A549 (cell line): Measurements from ENCODE around the gene PAX9. TPM values are rescaled to one million over a fixed set of nuclear protein-coding genes. Genes with fewer than 3 reads are reported as not detected.
A peak's percentile ranks its signal among the peaks of the same experiment; 100 is the strongest.

Experiments
- ATAC-seq, 2 experiments: fragments of 200-7000 bp in 1 of 2; fragments of >200 bp in 1 of 2; cut with Nextera tagmentation in 1 of 2; cut with Tn5 transposase in 1 of 2; 3 replicates each; pipeline versions ENCODE4 v1.8.0 to v1.9.1; 2018 to 2020; ENCODE audit warnings: mild to moderate bottlenecking in 1 of 2, moderate library complexity in 1 of 2
- CTCF ChIA-PET: fragments of 300-600 bp; sonication (Branson Sonifier 250); formaldehyde crosslinking; extraction: SDS; loops from one replicate; lab custom pipeline; 2021; ENCODE audit warnings: antibody characterized with exemption, inconsistent platforms; lab: Yijun Ruan, JAX
- POLR2A ChIA-PET: fragments of 350-600 bp; formaldehyde crosslinking; extraction: SDS; loops from one replicate; lab custom pipeline; 2021; ENCODE audit warnings: antibody characterized with exemption, inconsistent platforms; lab: Yijun Ruan, JAX
- DNase-seq, 2 experiments: peaks; one replicate each; pipeline versions ENCODE4 v3.0.0 to v3.0.0-alpha.2; 2011 to 2016; ENCODE audit warnings: low read depth in 1 of 2, low spot score in 1 of 2
- FAIRE-seq: peaks from 2 replicates; lab custom pipeline; 2011; peaks lifted over from hg19 to GRCh38; lab: Jason Lieb, UNC
- H3K27ac ChIP-seq, 2 experiments: fragments of >200 bp; sonication (Bioruptor Twin); formaldehyde crosslinking; 3 replicates each; pipeline ENCODE4 v1.5.1; 2016 to 2017
- H3K4me1 ChIP-seq: fragments of >200 bp; sonication (Bioruptor Twin); formaldehyde crosslinking; 3 replicates; pipeline ENCODE4 v1.6.1; 2016
- H3K4me2 ChIP-seq: fragments of >200 bp; sonication (Bioruptor Twin); formaldehyde crosslinking; 3 replicates; pipeline ENCODE4 v1.6.1; 2016
- H3K4me3 ChIP-seq: fragments of >200 bp; sonication (Bioruptor Twin); formaldehyde crosslinking; 3 replicates; pipeline ENCODE4 v1.5.1; 2016
- H3K9me3 ChIP-seq: fragments of >200 bp; sonication (Bioruptor Twin); formaldehyde crosslinking; 3 replicates; pipeline ENCODE4 v1.6.1; 2016
- BCL3 ChIP-seq: fragments of >200 bp; sonication (Bioruptor Twin); formaldehyde crosslinking; IDR thresholded peaks from 3 replicates; pipeline ENCODE4 v1.6.1; 2016
- CTCF ChIP-seq: fragments of >200 bp; sonication (Bioruptor Twin); formaldehyde crosslinking; IDR thresholded peaks from 3 replicates; pipeline ENCODE4 v1.5.1; 2016
- E2F6 ChIP-seq: IDR thresholded peaks from 2 replicates; pipeline ENCODE4 v1.6.1; 2012; ENCODE audit warnings: low read depth, borderline replicate concordance
- FOSL2 ChIP-seq, 2 experiments: fragments of 450-650 bp in 1 of 2; fragments of >200 bp in 1 of 2; sonication (Bioruptor Twin) in 1 of 2; formaldehyde crosslinking; IDR thresholded peaks; 2 replicates each; pipeline versions ENCODE4 v1.5.0 to v1.6.1; 2016 to 2020; ENCODE audit warnings: mild to moderate bottlenecking in 1 of 2, moderate library complexity in 1 of 2
- HOXB5 ChIP-seq: fragments of 250-450 bp; sonication (Bioruptor Pico); IDR thresholded peaks from 2 replicates; pipeline ENCODE4 v1.5.0; 2020; ENCODE audit warnings: mild to moderate bottlenecking, moderate library complexity
- KDM5A ChIP-seq: fragments of 200-600 bp; sonication (generic); IDR thresholded peaks from 2 replicates; pipeline ENCODE4 v1.6.1; 2016; ENCODE audit warnings: antibody characterized with exemption, mild to moderate bottlenecking
- MAX ChIP-seq: IDR thresholded peaks from 2 replicates; pipeline ENCODE4 v1.6.1; 2012
- MAZ ChIP-seq: fragments of 150-350 bp; IDR thresholded peaks from 2 replicates; pipeline ENCODE4 v1.6.1; 2014; ENCODE audit warnings: antibody characterized with exemption, low read depth, low read length, borderline replicate concordance
- PHF8 ChIP-seq: fragments of 200-600 bp; sonication (generic); IDR thresholded peaks from 2 replicates; pipeline ENCODE4 v1.6.1; 2016; ENCODE audit warnings: low read depth, mild to moderate bottlenecking, antibody characterized with exemption, moderate library complexity, borderline replicate concordance
- RAD21 ChIP-seq, 2 experiments: fragments of >200 bp in 1 of 2; sonication (Bioruptor Twin) in 1 of 2; formaldehyde crosslinking in 1 of 2; IDR thresholded peaks in 1 of 2; conservative IDR thresholded peaks in 1 of 2; 2 replicates in 1 of 2; 3 replicates in 1 of 2; pipeline ENCODE4 v1.6.1; 2012 to 2018; ENCODE audit warnings: inconsistent platforms in 1 of 2
- SMC3 ChIP-seq: fragments of >200 bp; sonication (Bioruptor Twin); formaldehyde crosslinking; IDR thresholded peaks from 3 replicates; pipeline ENCODE4 v1.6.1; 2018; ENCODE audit warnings: inconsistent platforms
- TP53 ChIP-seq: fragments of 250-450 bp; sonication (Bioruptor Pico); IDR thresholded peaks from 2 replicates; pipeline ENCODE4 v1.5.0; 2021; ENCODE audit warnings: mild to moderate bottlenecking, moderate library complexity
- ZSCAN20 ChIP-seq: fragments of 250-450 bp; sonication (Bioruptor Pico); IDR thresholded peaks from 2 replicates; pipeline ENCODE4 v1.8.0; 2022; ENCODE audit warnings: mild to moderate bottlenecking, moderate library complexity
- WGBS: methylation state at CpG from one replicate; pipeline ENCODE4 v1.1.6; 2017; ENCODE audit errors: missing lambda C conversion rate; 5-methylcytosine and 5-hydroxymethylcytosine counted together
- polyA plus RNA-seq, 4 experiments: library from polyadenylated mRNA; depleted of rRNA in 3 of 4; stranded (reverse); fragments of >200 nt; fragmentation: RNase III in 1 of 4; extraction: RNeasy Plus Mini Kit Qiagen cat#74134 plus additional on column Dnase treatment in 1 of 4; gene quantifications; 2 replicates in 3 of 4; 3 replicates in 1 of 4; pipeline ENCODE4 v1.2.3, GENCODE V29; 2011 to 2017
- TF ChIP-seq, protein P1 (sequence below): fragments of 200-600 bp; sonication (generic); IDR thresholded peaks from 2 replicates; pipeline ENCODE4 v1.6.1; 2016; ENCODE audit warnings: antibody characterized with exemption, mild to moderate bottlenecking, moderate library complexity

Gene PAX9
- polyA plus RNA-seq, 2 of the 4 experiments (the other 2 are of a cell fraction) = 0.75 to 1.8 TPM

GRCh38 chr14:36647824-36648753, 13.6 kb upstream of the PAX9 start:
- no peaks in the 10 kb centered on the region for H3K9me3 ChIP-seq

More at GRCh38 chr14:36647824-36648753, 13.6 kb upstream of the PAX9 start:
- CTCF ChIA-PET = interaction anchor here (0.6 to 10.8 kb wide), 46 partner anchors 8 to 584 kb away, joined by 3 to 130 read pairs (median 4); partner anchors contain the start of gene PAX9
- DNase-seq (peak; percentile 47 to 69), FAIRE-seq (no peak)
- peak overlapping the region; percentile 51 for H3K4me3 ChIP-seq
- peak overlapping the region; percentile 60 to 81 for H3K27ac ChIP-seq
- WGBS = 27% methylated on average over 50 of the region's 62 CpGs
- no peak for TF ChIP-seq MAZ
- TF ChIP-seq RAD21 (conservative IDR thresholded peaks at IDR 0.05 in 1 of 2, IDR thresholded peaks at IDR 0.05 in 1 of 2) = peak; percentile 76 to 85
- TF ChIP-seq PHF8 = no peak
- no peak for TF ChIP-seq ZSCAN20 (CRISPR knock-in tag)
- peak; percentile 88 for TF ChIP-seq E2F6
- peak; percentile 58; the same call in 1 of the 2 replicates for TF ChIP-seq KDM5A
- TF ChIP-seq BCL3 = no peak
- no peak for TF ChIP-seq TP53 (CRISPR knock-in tag)
- TF ChIP-seq FOSL2 (IDR thresholded peaks at IDR 0.05) = no peak
- TF ChIP-seq FOSL2 (CRISPR knock-in tag; IDR thresholded peaks at IDR 0.05) = no peak
- TF ChIP-seq SMC3 = peak; percentile 85
- TF ChIP-seq, protein P1, sequence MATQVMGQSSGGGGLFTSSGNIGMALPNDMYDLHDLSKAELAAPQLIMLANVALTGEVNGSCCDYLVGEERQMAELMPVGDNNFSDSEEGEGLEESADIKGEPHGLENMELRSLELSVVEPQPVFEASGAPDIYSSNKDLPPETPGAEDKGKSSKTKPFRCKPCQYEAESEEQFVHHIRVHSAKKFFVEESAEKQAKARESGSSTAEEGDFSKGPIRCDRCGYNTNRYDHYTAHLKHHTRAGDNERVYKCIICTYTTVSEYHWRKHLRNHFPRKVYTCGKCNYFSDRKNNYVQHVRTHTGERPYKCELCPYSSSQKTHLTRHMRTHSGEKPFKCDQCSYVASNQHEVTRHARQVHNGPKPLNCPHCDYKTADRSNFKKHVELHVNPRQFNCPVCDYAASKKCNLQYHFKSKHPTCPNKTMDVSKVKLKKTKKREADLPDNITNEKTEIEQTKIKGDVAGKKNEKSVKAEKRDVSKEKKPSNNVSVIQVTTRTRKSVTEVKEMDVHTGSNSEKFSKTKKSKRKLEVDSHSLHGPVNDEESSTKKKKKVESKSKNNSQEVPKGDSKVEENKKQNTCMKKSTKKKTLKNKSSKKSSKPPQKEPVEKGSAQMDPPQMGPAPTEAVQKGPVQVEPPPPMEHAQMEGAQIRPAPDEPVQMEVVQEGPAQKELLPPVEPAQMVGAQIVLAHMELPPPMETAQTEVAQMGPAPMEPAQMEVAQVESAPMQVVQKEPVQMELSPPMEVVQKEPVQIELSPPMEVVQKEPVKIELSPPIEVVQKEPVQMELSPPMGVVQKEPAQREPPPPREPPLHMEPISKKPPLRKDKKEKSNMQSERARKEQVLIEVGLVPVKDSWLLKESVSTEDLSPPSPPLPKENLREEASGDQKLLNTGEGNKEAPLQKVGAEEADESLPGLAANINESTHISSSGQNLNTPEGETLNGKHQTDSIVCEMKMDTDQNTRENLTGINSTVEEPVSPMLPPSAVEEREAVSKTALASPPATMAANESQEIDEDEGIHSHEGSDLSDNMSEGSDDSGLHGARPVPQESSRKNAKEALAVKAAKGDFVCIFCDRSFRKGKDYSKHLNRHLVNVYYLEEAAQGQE = peak; percentile 35; the same call in 1 of the 2 replicates
- peak; percentile 73 for TF ChIP-seq CTCF
- peak; percentile 79 for TF ChIP-seq MAX
- TF ChIP-seq HOXB5 (CRISPR knock-in tag) = no peak
- TF ChIP-seq, all 56 proteins: peak for 7
- peak; percentile 95 to 98 for ATAC-seq
- POLR2A ChIA-PET = interaction anchor here (2.2 kb wide), 1 partner anchor 294 kb away, joined by 5 read pairs; no protein-coding TSS in a partner anchor
- Histone ChIP-seq H3K4me2 (peak overlapping the region; percentile 89), H3K4me1 (peaks cover 5% of the 10 kb centered on the region; the same call in 2 of the 3 replicates)
